ENCODE results near the gene MDM2. TPM values are rescaled to one million over a fixed set of nuclear protein-coding genes. Genes with fewer than 3 reads are reported as not detected.

The MDM2 gene
- total RNA-seq, 4 donors from 2014 or later = 64.0 to 124 (median 85.0) TPM

- no peak for DNase-seq
- H3K36me3 ChIP-seq = no peaks in the 10 kb centered on the region
- no peaks in the 10 kb centered on the region for H3K9me3 ChIP-seq
- intact Hi-C loops (cut with DNase I; ENCODE audit: low total_unique reads) = no loop called here
- TF ChIP-seq CTCF (IDR thresholded peaks at IDR 0.05) (no peak), POLR2A (IDR thresholded peaks at IDR 0.05) (no peak)
- H3K4me3 ChIP-seq = no peak overlapping the region
- no peak overlapping the region for H3K27ac ChIP-seq
- H3K4me1 ChIP-seq = no peaks in the 10 kb centered on the region
- no peaks in the 10 kb centered on the region for H3K27me3 ChIP-seq
Measured at GRCh38 chr12:68789144-68789878, 18.7 kb upstream of the MDM2 start.

GRCh38 chr12:68790081-68790951 is 17.7 kb upstream of the MDM2 start:
- H3K36me3 ChIP-seq = no peaks in the 10 kb centered on the region
- intact Hi-C loops (cut with DNase I; ENCODE audit: low total_unique reads) = no loop called here

DNA sequence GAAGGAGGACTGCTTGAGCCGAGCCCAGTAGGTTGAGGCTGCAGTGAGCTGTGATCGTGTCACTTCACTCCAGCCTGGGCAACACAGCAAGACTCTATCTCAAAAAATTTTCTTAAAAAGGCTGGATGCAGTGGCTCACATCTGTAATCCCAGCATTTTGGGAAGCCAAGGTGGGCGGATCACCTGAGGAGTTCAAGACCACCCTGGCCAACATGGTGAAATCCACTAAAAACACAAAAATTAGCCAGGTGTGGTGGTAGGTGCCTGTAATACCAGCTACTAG is 17.1 kb upstream of the MDM2 start:
- H3K9me3 ChIP-seq = no peaks in the 10 kb centered on the region
- no peaks in the 10 kb centered on the region for H3K36me3 ChIP-seq
- intact Hi-C loops (cut with DNase I; ENCODE audit: low total_unique reads) = no loop called here
- no peaks in the 10 kb centered on the region for H3K4me1 ChIP-seq
- H3K27me3 ChIP-seq = no peaks in the 10 kb centered on the region
- H3K4me3 ChIP-seq = no peak overlapping the region
- DNase-seq = no peak
- H3K27ac ChIP-seq = no peak overlapping the region
- TF ChIP-seq CTCF (IDR thresholded peaks at IDR 0.05) = no peak
- TF ChIP-seq POLR2A (IDR thresholded peaks at IDR 0.05) = no peak

More at GRCh38 chr12:68790081-68790951, 17.7 kb upstream of the MDM2 start:
- no peaks in the 10 kb centered on the region for H3K4me1 ChIP-seq
- no peaks in the 10 kb centered on the region for H3K9me3 ChIP-seq
- H3K4me3 ChIP-seq = no peak overlapping the region
- TF ChIP-seq POLR2A (IDR thresholded peaks at IDR 0.05) = no peak
- TF ChIP-seq CTCF (IDR thresholded peaks at IDR 0.05) = no peak
- no peak overlapping the region for H3K27ac ChIP-seq
- H3K27me3 ChIP-seq = no peaks in the 10 kb centered on the region
- DNase-seq = no peak

DNA sequence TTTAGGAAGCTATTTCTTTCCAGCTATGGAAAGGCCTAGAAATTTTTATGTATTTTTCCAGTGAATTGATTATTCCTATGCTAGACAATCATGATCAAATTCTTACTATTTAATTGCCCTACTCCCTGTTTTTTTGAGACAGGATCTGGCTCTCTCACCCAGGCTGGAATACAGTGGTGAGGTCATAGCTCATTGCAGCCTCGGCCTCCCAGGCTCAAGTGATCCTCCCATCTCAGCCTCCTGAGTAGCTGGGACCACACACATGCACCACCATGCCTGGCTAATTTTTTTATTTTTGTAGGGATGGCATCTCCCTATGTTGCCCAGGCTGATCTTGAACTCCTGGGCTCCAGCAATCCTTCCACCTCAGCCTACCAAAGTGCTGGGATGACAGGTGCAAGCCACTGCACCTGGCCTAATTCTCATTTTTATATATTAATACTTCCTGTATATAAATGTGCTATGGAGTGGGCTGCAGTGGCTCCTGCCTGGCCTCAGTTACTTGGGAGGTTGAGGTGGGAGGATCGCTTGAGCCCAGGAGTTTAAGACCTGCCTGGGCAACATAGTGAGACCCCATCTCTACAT is 16.0 kb upstream of the MDM2 start:
- Histone ChIP-seq H3K9me3 (no peaks in the 10 kb centered on the region), H3K4me3 (no peak overlapping the region), H3K27ac (no peak overlapping the region), H3K4me1 (no peaks in the 10 kb centered on the region), H3K36me3 (no peaks in the 10 kb centered on the region), H3K27me3 (no peaks in the 10 kb centered on the region)
- intact Hi-C loops (cut with DNase I; ENCODE audit: low total_unique reads) = no loop called here
- TF ChIP-seq CTCF (IDR thresholded peaks at IDR 0.05) = no peak
- TF ChIP-seq POLR2A (IDR thresholded peaks at IDR 0.05) = no peak
- DNase-seq = no peak

DNA sequence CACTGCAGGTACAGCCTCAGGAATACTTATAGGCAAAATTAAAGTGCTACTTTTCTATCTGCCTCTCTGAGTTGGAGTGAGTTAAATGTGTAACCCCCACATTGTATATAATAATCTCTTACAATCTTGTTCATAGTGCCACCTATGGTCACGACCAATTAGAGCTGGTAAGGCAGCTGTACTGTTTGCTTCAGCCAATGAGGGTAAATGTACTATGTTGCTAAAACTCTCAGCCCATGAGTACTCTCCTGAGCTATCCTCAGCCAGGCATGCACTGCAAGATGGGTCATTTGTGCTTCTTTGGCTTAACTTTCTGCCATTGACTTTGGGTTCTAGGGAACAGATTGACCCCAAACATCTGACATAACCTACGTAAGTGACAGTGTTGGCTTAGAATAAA is 15.0 kb upstream of the MDM2 start:
- H3K27ac ChIP-seq = no peak overlapping the region
- H3K4me1 ChIP-seq = no peaks in the 10 kb centered on the region
- H3K36me3 ChIP-seq = no peaks in the 10 kb centered on the region
- intact Hi-C loops (cut with DNase I; ENCODE audit: low total_unique reads) = no loop called here
- no peaks in the 10 kb centered on the region for H3K9me3 ChIP-seq
- no peak for DNase-seq
- TF ChIP-seq CTCF (IDR thresholded peaks at IDR 0.05) (no peak), POLR2A (IDR thresholded peaks at IDR 0.05) (no peak)
- no peak overlapping the region for H3K4me3 ChIP-seq
- no peaks in the 10 kb centered on the region for H3K27me3 ChIP-seq

All from uterus (tissue), 4 donors.